ENCODE measurements around the gene POLD3. TPM values are rescaled to one million over a fixed set of nuclear protein-coding genes. Genes with fewer than 3 reads are reported as not detected.

Gene POLD3
- polyA plus RNA-seq, 1 donor from 2014 or later = 16.8 TPM

GRCh38 chr11:74679513-74679865 lies 87.1 kb downstream of the POLD3 start:
- H3K4me3 ChIP-seq (ENCODE audit: low read length) = no peak overlapping the region
- no peak overlapping the region for H2AFZ ChIP-seq (ENCODE audit: low read depth, low read length)
- H3F3A ChIP-seq (ENCODE audit: insufficient read depth, low read length, poor library complexity, severe bottlenecking) = no peaks in the 10 kb centered on the region
- no peaks in the 10 kb centered on the region for H3K36me3 ChIP-seq (ENCODE audit: insufficient read depth, low read length)
- H3K9ac ChIP-seq (ENCODE audit: low read length) = no peak overlapping the region
- H4K20me1 ChIP-seq (ENCODE audit: insufficient read depth) = no peaks in the 10 kb centered on the region
- H3K9me3 ChIP-seq (ENCODE audit: low read length) = no peaks in the 10 kb centered on the region
- H3K27ac ChIP-seq (ENCODE audit: low read length) = no peak overlapping the region
- no peaks in the 10 kb centered on the region for H3K9me2 ChIP-seq (ENCODE audit: insufficient read depth, low read length)
- no peaks in the 10 kb centered on the region for H3K79me2 ChIP-seq (replicated peaks; ENCODE audit: insufficient read depth, low read length)
- H3K27me3 ChIP-seq (ENCODE audit: insufficient read depth, low read depth, low read length) = peaks cover 10% of the 10 kb centered on the region
- TF ChIP-seq TAF1 (IDR thresholded peaks at IDR 0.05; ENCODE audit: low read depth) (no peak), SMC3 (conservative IDR thresholded peaks at IDR 0.05; ENCODE audit: poor library complexity) (no peak), REST (IDR thresholded peaks at IDR 0.05; ENCODE audit: borderline replicate concordance) (no peak), RAD21 (conservative IDR thresholded peaks at IDR 0.05) (no peak), MXI1 (conservative IDR thresholded peaks at IDR 0.05; ENCODE audit: poor library complexity, severe bottlenecking) (no peak), POLR2AphosphoS5 (IDR thresholded peaks at IDR 0.05) (no peak), EP300 (conservative IDR thresholded peaks at IDR 0.05; ENCODE audit: poor library complexity, severe bottlenecking) (no peak), EZH2 (IDR thresholded peaks at IDR 0.05; ENCODE audit: borderline replicate concordance, insufficient read depth, low read length, poor library complexity, severe bottlenecking) (no peak), CTCF (IDR thresholded peaks at IDR 0.05; ENCODE audit: poor library complexity, severe bottlenecking) (no peak)
- H3K4me2 ChIP-seq (ENCODE audit: low read length) = no peak overlapping the region

DNA sequence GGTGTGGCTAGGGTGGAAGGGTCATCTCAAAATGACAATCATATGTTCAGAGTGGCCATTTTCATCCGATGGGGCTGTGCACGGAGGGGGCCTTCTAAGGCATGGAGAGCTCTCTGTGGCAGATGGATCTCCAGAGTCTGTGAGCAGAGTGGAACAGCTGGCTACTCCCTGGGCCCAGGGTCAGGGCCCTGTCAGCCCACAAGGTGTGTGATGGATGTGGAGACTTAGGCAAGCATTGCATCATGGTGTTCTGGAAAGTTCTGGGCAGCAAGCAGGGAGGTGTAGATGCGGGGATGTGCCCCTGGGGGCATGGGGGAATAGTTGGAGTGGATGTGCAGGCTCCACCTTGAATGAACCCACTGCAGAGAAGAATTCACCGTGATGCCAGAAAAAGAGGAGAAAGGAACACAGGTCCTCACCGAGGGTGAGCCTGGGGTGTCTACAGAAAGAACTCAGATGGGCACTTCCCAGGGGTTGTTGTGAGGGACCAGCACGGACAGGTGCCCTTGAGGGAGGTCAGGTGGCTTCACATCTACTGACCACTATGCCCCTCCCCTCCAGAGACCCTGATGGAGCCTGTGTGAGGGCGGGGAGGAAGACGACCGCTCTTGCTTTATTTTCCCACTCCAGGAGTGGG lies 87.8 kb downstream of the POLD3 start:
- Histone ChIP-seq H2AFZ (ENCODE audit: low read depth, low read length) (no peak overlapping the region), H3K4me2 (ENCODE audit: low read length) (no peak overlapping the region), H3K79me2 (replicated peaks; ENCODE audit: insufficient read depth, low read length) (no peaks in the 10 kb centered on the region), H3K9ac (ENCODE audit: low read length) (no peak overlapping the region), H4K20me1 (ENCODE audit: insufficient read depth) (no peaks in the 10 kb centered on the region), H3K36me3 (ENCODE audit: insufficient read depth, low read length) (no peaks in the 10 kb centered on the region), H3K27me3 (ENCODE audit: insufficient read depth, low read depth, low read length) (peaks cover 10% of the 10 kb centered on the region), H3K9me2 (ENCODE audit: insufficient read depth, low read length) (no peaks in the 10 kb centered on the region), H3F3A (ENCODE audit: insufficient read depth, low read length, poor library complexity, severe bottlenecking) (no peaks in the 10 kb centered on the region), H3K4me3 (ENCODE audit: low read length) (no peak overlapping the region), H3K9me3 (ENCODE audit: low read length) (no peaks in the 10 kb centered on the region), H3K27ac (ENCODE audit: low read length) (no peak overlapping the region)
- TF ChIP-seq EZH2 (IDR thresholded peaks at IDR 0.05; ENCODE audit: borderline replicate concordance, insufficient read depth, low read length, poor library complexity, severe bottlenecking) = no peak
- TF ChIP-seq EP300 (conservative IDR thresholded peaks at IDR 0.05; ENCODE audit: poor library complexity, severe bottlenecking) = no peak
- no peak for TF ChIP-seq SMC3 (conservative IDR thresholded peaks at IDR 0.05; ENCODE audit: poor library complexity)
- no peak for TF ChIP-seq REST (IDR thresholded peaks at IDR 0.05; ENCODE audit: borderline replicate concordance)
- no peak for TF ChIP-seq MXI1 (conservative IDR thresholded peaks at IDR 0.05; ENCODE audit: poor library complexity, severe bottlenecking)
- no peak for TF ChIP-seq POLR2AphosphoS5 (IDR thresholded peaks at IDR 0.05)
- no peak for TF ChIP-seq TAF1 (IDR thresholded peaks at IDR 0.05; ENCODE audit: low read depth)
- no peak for TF ChIP-seq RAD21 (conservative IDR thresholded peaks at IDR 0.05)
- TF ChIP-seq CTCF (IDR thresholded peaks at IDR 0.05; ENCODE audit: poor library complexity, severe bottlenecking) = no peak
